HG03103 (cell line): ENCODE results near the gene PARP1.

Experiments
- ATAC-seq: cut with Tn5 transposase; IDR thresholded peaks from one replicate; pipeline ENCODE4 v1.9.1; 2021; ENCODE audit warnings: low read depth; ENCODE audit not compliant: unreplicated experiment

The PARP1 gene

DNA sequence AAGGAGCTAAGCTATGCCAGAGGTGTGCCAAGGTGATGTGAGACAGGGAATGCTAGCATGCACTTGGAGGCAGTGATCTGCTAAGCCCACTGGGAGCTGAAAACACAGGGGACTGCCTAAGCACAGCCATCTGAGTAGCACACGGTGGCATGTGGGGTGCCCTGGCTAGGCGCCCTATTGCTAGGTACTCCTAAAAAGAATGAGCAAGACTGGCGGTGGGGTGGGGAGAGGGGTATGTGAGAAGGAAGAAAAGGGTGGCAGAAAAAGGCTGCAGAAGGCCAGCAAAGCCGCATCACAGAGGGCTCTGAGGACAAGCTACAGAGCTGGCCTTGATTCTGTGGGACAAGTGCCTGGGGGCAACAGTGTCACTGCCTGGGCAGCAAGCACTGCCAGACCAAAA, 23.9 kb downstream of the PARP1 start:
- no peak for ATAC-seq

DNA sequence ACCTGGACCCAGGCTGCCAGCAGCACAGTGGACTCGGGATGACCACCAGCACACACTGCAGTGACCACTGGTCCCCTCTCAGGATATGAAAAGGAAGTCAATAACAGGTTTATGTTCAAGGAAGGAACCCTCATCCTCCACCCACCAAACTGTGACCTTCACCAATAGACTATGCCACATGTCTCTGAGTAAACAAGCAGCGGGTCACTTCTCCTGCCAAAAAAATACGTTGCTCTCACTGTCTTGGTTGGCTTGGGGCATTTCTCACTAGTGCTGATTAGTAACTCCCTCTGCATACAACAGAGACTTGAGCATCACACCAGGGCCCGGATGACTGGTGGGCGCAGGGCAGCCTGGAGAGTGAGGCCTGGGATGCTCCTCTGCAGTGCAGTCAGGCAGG, 25.9 kb downstream of the PARP1 start:
- ATAC-seq = no peak

DNA sequence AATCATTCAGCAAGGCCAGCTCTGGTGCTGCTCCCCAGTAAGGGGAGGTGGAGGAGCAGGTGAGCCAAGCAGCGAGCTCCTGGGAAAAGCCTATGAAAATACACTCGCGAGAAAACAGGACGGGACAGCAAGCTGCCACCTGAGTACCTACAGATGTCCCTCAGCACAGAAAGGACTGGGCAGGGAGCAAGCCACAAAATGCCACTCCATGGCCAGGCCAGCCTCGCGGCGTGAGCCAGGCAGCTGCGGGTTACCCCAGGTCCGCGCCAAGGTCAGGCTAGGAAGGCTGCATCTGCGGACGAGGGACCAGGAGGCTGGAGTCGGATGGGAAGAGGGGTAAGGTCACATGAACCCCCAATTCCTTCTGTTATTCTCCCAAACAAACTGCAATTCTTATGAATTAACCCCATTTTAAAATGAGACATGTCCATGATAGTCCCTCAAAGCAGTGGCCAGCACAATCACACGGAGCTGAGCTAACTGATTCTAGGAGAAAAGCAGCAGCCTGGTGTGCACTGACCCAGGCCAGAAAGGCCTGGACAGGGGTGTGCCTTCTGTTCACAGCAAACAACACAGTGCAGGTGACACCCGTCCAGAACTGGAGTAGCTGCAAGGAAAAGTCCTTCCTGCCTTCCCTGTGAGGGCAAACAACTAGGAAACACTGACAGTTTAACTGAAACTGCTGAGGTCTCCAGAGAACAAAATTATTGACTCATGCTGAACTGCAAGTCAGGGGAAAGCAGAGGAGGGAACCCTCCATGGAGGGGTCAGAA, 26.5 kb downstream of the PARP1 start:
- no peak for ATAC-seq

- ATAC-seq = no peak
These were observed 29.8 kb downstream of the PARP1 start for GRCh38 chr1:226378071-226378470.

GRCh38 chr1:226376300-226376699, 31.6 kb downstream of the PARP1 start:
- no peak for ATAC-seq

- ATAC-seq = no peak
These were observed 34.5 kb downstream of the PARP1 start for GRCh38 chr1:226373376-226373775.

GRCh38 chr1:226372885-226373284, 35.0 kb downstream of the PARP1 start:
- no peak for ATAC-seq

DNA sequence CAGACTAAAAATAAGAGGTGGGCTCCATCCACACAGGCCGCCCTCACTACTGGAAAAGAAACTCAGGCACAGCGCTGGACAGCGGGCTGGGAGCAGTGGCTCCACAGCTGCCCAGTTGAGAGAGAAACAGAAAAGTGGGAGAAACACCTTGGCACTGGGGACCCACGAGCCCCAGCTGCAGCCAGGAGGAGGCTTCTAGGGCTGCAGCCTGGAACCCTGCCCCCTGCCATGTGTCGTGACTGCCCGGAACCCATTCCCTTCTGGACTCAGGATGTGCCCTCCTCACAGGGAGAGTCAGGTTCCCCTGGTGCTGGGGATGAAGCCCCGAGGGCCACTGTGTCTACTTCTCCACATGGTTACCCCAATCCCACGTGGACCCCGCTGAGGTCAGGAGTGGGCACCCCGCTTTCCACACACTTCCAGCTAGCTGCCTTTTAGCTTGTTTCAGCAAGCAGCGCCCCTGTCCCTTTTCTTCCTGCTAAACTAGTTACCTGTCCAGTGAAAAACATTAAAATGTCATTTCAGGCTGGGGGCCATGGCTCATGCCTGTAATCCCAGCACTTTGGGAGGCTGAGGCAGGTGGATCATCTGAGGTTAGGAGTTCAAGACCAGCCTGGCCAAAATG, 35.9 kb downstream of the PARP1 start:
- ATAC-seq = no peak

DNA sequence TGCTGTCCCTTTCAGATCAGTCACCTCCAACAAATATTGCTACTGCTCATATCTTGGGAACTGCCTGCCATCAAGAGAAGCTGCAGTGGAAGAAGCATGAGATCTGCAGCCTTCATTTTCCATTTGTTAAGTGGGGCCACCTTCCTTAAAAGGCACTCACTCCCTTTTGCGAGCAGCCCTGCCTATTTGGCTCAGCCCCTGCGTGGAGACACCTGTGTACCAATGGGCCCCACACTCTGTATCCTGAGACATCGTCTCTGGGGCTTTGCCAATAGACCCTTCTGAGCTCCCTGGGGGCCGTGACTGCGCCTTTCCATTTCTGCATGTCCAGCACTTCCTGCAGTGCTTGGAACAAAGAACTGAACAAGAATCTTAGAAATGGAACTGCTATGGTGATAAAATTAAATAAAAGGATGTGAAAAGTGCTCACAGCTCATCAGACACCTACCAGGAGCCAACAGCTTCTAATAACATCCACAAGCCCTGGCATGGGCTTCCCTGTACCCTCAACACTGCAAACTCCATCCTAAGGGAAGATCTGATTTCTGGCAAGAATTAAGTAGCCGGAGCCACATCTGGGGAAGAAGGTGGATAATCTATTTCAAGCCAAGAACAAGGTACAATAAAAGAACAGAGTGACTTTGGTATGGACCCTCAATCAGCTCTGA, 36.7 kb downstream of the PARP1 start:
- no peak for ATAC-seq

DNA sequence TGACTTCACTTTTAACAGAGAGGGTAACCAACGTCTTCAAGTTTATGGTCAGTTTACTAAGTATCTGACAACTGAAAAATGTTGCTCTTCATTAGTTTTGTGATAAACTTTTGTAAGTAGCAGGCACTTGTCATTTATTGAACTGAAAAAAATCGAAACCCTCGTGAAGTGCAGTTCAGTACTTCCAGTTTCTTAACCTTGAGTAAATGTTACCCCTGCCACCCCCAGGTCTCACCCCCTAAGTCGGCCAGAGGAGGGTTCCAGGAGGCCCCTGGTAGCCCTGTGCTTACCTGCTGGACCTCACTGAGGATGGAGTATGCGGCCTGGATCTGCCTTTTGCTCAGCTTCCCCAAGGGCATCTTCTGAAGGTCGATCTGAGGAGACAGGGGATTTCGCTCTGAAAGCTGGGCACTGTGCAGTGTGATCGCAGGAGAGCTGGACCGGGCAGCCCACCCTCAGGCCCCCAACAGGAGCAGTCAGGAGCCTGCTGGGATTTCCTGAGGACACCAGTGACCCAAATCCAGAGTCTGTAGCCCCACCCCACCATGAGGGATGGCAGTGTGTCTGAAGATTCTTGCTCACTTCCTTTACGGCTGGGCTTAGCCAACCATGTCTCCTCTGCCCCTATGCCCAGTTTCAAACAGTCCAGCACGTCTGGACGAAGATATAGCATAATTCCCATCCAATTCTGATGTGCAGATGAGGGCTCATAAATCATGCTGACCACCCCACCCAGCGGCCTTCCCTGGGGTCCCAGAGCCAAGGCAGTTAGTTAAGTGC, 37.6 kb downstream of the PARP1 start:
- ATAC-seq = no peak

GRCh38 chr1:226369110-226369509, 38.8 kb downstream of the PARP1 start:
- no peak for ATAC-seq

- no peak for ATAC-seq
These were observed 41.6 kb downstream of the PARP1 start for GRCh38 chr1:226366290-226366689.

GRCh38 chr1:226365831-226366231, 42.1 kb downstream of the PARP1 start:
- no peak for ATAC-seq

- ATAC-seq = no peak
These were observed 42.9 kb downstream of the PARP1 start for GRCh38 chr1:226364901-226365565.

DNA sequence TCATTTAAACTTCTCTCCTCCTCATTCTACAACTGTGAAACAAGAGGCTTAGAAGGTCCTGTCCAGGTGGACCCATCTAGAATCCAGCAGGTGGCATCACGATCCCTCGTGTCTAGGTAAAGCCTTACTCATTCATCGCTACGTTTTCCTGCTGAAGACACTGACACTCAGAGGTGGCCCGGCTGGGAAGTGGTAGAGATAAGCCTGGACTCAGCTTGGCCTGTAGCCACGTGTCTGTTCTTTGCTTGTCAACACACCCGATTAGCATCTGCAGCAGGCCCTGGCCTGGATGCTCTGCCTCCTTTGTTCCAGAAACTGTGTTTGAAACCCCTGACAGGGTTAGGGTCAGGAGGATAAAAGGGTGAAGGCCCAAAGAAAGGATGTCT, 43.4 kb downstream of the PARP1 start:
- no peak for ATAC-seq

DNA sequence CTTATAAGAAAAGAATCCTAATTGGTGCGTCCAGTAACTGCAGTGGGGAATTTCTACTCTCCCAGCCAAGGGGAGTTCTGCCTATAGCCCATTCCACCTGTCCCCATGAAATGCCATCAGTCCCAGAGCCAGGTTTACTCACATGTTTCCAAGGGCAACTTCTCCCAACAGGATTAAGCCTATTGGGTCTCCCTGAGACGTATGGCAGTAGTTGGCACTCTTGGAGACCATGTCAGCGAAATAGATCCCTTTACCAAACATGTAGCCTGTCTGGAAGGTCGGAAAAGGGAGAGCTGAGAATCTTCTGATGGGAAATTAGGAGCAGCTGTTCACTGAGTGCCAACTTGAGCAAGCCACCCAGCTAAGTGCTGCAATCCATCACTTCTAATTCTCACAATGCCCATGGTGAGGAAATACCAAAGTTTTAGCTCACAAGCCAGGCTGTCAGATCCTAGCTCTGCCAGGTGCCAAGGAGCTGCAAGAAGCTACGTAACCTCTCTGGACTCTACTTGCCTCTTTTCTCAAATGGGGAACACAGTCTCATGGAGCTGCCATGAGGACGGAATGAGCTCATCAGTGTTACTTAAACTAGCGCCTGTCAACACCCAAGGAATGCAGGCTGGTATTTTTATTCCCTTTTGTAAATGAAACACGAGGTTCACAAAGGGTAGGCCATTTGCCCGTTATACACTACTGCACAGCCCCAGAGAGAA, 43.9 kb downstream of the PARP1 start:
- no peak for ATAC-seq

- no peak for ATAC-seq
These were observed 44.9 kb downstream of the PARP1 start for GRCh38 chr1:226362891-226363447.

DNA sequence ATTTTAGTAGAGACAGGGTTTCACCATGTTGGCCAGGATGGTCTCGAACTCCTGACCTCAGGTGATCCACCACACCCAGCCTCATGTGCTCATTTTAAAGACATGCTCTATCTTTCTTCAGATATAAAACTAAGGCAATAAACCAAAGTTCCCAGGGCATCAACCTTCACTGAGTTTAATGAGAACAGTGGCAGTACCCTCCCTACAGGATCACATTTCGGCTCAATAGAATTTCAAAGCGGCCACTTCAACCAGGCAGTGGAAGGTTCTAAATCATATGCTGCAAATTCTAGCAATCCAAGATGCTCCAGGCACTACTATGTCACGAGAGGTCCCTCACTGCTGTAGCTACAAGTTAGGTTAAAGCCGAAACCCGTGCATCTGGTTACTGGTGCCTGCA, 45.5 kb downstream of the PARP1 start:
- ATAC-seq = no peak

GRCh38 chr1:226360106-226360746, 47.7 kb downstream of the PARP1 start:
- peak; percentile 43 for ATAC-seq
